Measurements from ENCODE around the gene CXCL11. TPM values are rescaled to one million over a fixed set of nuclear protein-coding genes. Genes with fewer than 3 reads are reported as not detected.

The CXCL11 gene
- total and polyA plus RNA-seq, 2 experiments from 2014 or later = 0.81 to 1.9 TPM

DNA sequence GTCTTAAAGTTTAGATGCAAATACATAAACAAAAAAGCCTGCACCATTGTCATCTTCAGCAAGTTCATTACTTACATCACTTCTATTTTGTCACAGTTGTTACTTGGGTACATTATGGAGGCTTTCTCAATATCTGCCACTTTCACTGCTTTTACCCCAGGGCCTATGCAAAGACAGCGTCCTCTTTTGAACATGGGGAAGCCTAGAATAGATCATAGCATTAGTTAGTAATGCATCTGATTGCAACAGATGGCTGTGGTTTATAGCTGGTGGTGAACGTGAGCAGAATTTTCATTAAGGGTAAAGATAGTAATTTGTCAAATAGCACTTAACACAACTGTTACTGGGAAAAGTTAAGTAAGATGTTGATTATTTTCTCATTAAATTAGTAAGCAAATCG, 729 bp downstream of the CXCL11 start:
- H4K20me1 ChIP-seq (replicated peaks; ENCODE audit: insufficient read depth) = no peaks in the 10 kb centered on the region
- no peaks in the 10 kb centered on the region for H3K79me2 ChIP-seq (replicated peaks; ENCODE audit: insufficient read depth)
- Mint-ChIP-seq H3K36me3 (ENCODE audit: low read depth) (no peaks in the 10 kb centered on the region), H3K27me3 (ENCODE audit: insufficient read depth, low read depth, poor library complexity) (no peaks in the 10 kb centered on the region), H3K9me3 (no peaks in the 10 kb centered on the region), H3K27ac (no peak overlapping the region), H3K4me3 (no peak overlapping the region), H3K4me1 (no peaks in the 10 kb centered on the region)
- no peaks in the 10 kb centered on the region for H3K27me3 ChIP-seq (ENCODE audit: insufficient read depth)
- TF ChIP-seq CREB1 (CRISPR knock-in tag; IDR thresholded peaks at IDR 0.05; ENCODE audit: low read depth) (no peak), EZH2 (IDR thresholded peaks at IDR 0.05; ENCODE audit: low read depth, unreplicated experiment) (no peak), ZNF331 (CRISPR knock-in tag; IDR thresholded peaks at IDR 0.05; ENCODE audit: low read depth) (no peak), CTCF (conservative IDR thresholded peaks at IDR 0.05; ENCODE audit: low read depth in 2 of 2) (no peak), EZH2phosphoT487 (IDR thresholded peaks at IDR 0.05; ENCODE audit: unreplicated experiment) (no peak), REST (IDR thresholded peaks at IDR 0.05; ENCODE audit: unreplicated experiment) (no peak), ZNF462 (CRISPR knock-in tag; IDR thresholded peaks at IDR 0.05) (no peak), JUNB (IDR thresholded peaks at IDR 0.05; ENCODE audit: unreplicated experiment) (no peak), POLR2AphosphoS5 (IDR thresholded peaks at IDR 0.05; ENCODE audit: low read depth) (no peak), NANOG (IDR thresholded peaks at IDR 0.05; ENCODE audit: borderline replicate concordance) (no peak), ETS1 (IDR thresholded peaks at IDR 0.05) (no peak), STAT1 (IDR thresholded peaks at IDR 0.05; ENCODE audit: unreplicated experiment) (no peak), ZNF114 (CRISPR knock-in tag; IDR thresholded peaks at IDR 0.05) (no peak)
- H3F3A ChIP-seq (replicated peaks; ENCODE audit: low read depth) = no peaks in the 10 kb centered on the region
- H2AFZ ChIP-seq = peak overlapping the region; percentile 72; the same call in 1 of the 2 replicates
- DNase-seq (ENCODE audit: low spot score) = no peak
- 0 out of 2 replicates have a peak overlapping the region, but pooled peaks have one; percentile 41 for H3K27ac ChIP-seq (ENCODE audit: low read depth)
- ATAC-seq = no peak
- no peaks in the 10 kb centered on the region for H3K4me1 ChIP-seq (ENCODE audit: insufficient read depth)
- no peak overlapping the region for H3K4me2 ChIP-seq
- no peaks in the 10 kb centered on the region for H3K9me2 ChIP-seq (ENCODE audit: insufficient read depth)
- no peaks in the 10 kb centered on the region for H3K36me3 ChIP-seq (ENCODE audit: insufficient read depth)
- H3K4me3 ChIP-seq = no peak overlapping the region
